ENCODE data around the gene SSBP2. TPM values are rescaled to one million over a fixed set of nuclear protein-coding genes. Genes with fewer than 3 reads are reported as not detected.

SSBP2 gene
- total and polyA plus RNA-seq, 2 donors (not counting 3 experiments of a cell fraction or from before 2014, with no cell fraction given): 9.6 to 11.5 TPM

DNA sequence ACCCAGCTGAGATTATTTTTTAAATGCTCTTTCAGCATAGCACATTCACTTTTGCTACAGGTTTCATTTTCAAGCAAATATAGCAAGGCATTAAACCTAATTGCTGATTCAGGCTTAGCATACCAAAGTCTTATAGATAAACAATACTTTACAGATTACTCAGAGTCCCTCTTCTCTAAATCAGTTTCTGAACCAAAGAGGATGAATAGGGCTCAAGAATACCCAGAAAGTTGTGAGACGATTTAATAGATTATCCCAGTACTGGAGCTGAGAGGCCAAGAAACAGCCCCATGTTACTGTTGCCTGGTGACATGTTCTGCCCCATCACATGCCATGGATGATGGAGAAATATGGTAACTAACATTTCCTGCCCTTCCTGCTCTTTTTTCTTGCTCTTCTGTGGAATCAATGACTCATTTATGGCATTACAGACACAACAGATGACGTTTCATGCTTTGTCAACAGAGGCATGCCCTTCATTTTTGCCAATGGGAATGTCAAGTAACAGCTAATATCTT lies 18.1 kb upstream of the SSBP2 start:
- DNase-seq (ENCODE audit: low read depth, low spot score) (peak; percentile 94), FAIRE-seq (peak; percentile 92)
- ChIA-PET POLR2A (no interaction called here), CTCF (interaction anchor here (0.9 to 1.8 kb wide), 4 partner anchors 10 to 22 kb away, joined by 3 to 5 read pairs (median 3); no protein-coding TSS in a partner anchor)
- Histone ChIP-seq H4K20me1 (replicated peaks; ENCODE audit: control insufficient read depth, extremely low read depth, insufficient read depth, low read length) (no peaks in the 10 kb centered on the region), H3K9ac (replicated peaks; ENCODE audit: extremely low read depth, insufficient read depth, low read length) (no peak overlapping the region), H2AFZ (ENCODE audit: low read depth, low read length) (peak overlapping the region; percentile 15), H3K4me2 (ENCODE audit: insufficient read depth, low read length) (no peak overlapping the region), H3K79me2 (ENCODE audit: control insufficient read depth, insufficient read depth, low read length) (no peaks in the 10 kb centered on the region), H3K9me3 (replicated peaks; ENCODE audit: control insufficient read depth, insufficient read depth, low read length) (no peaks in the 10 kb centered on the region), H3K27me3 (ENCODE audit: control insufficient read depth in 2 of 2, insufficient read depth in 2 of 2, low read length in 2 of 2) (no peaks in the 10 kb centered on the region), H3K4me1 (ENCODE audit: control insufficient read depth, extremely low read depth, insufficient read depth, low read length) (peaks cover 10% of the 10 kb centered on the region), H3K9me1 (replicated peaks; ENCODE audit: control insufficient read depth, extremely low read depth, insufficient read depth, low read length) (no peaks in the 10 kb centered on the region), H3K4me3 (replicated peaks in 1 of 3; ENCODE audit: insufficient read depth in 1 of 3, low read depth in 1 of 3, low read length in 3 of 3) (no peak overlapping the region), H3K27ac (ENCODE audit: insufficient read depth, low read depth, low read length) (peak overlapping the region; percentile 67), H3K36me3 (ENCODE audit: control insufficient read depth in 2 of 2, extremely low read depth in 1 of 2, insufficient read depth in 2 of 2, low read length in 2 of 2) (no peaks in the 10 kb centered on the region)
- dilution Hi-C loops (cut with MboI; ENCODE audit: extremely low pct_ligation_motif_present, low sequenced_read_pairs): no loop called here
- TF ChIP-seq FOS (IDR thresholded peaks at IDR 0.05; ENCODE audit: borderline replicate concordance, insufficient read depth, low read length) (peak; percentile 92), POLR2AphosphoS5 (IDR thresholded peaks at IDR 0.05; ENCODE audit: insufficient read depth, low read depth, low read length) (peak; percentile 51), POLR2A (IDR thresholded peaks at IDR 0.05; ENCODE audit: low read depth, low read length) (no peak), JUN (IDR thresholded peaks at IDR 0.05; ENCODE audit: borderline replicate concordance, insufficient read depth, insufficient read length, low read depth) (peak; percentile 98)
- intact Hi-C loops (cut with micrococcal nuclease): loop anchor here (1.0 kb wide), 2 partner anchors 10 to 216 kb away; no protein-coding TSS in a partner anchor
- BruUV-seq (replicated peaks): no TSS peak

DNA sequence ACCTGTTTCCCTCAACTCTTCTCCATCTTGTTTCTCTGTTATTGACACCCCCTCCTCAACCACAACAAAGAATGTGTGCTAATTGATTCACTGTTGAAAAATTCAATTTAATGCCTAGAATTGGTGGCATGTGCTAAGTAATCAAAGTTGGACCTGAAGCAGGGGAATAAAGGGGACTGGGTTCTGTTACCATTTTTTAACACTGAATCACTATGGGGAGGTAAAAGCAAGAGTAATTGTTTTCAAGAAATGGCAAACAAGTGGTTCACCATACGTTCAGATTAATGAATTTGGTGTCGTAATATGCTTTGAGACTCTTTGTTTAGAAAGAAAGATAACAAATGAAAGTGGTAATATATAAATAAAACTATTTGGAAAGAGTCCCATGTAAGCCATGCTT lies 17.0 kb upstream of the SSBP2 start:
- ChIA-PET CTCF (no interaction called here), POLR2A (no interaction called here)
- no peaks in the 10 kb centered on the region for H3K9me1 ChIP-seq (replicated peaks; ENCODE audit: control insufficient read depth, extremely low read depth, insufficient read depth, low read length)
- H2AFZ ChIP-seq (ENCODE audit: low read depth, low read length): no peak overlapping the region
- intact Hi-C loops (cut with micrococcal nuclease): no loop called here
- peaks cover 10% of the 10 kb centered on the region for H3K4me1 ChIP-seq (ENCODE audit: control insufficient read depth, extremely low read depth, insufficient read depth, low read length)
- no peaks in the 10 kb centered on the region for H3K36me3 ChIP-seq (ENCODE audit: control insufficient read depth in 2 of 2, extremely low read depth in 1 of 2, insufficient read depth in 2 of 2, low read length in 2 of 2)
- TF ChIP-seq FOS (IDR thresholded peaks at IDR 0.05; ENCODE audit: borderline replicate concordance, insufficient read depth, low read length): no peak
- TF ChIP-seq POLR2A (IDR thresholded peaks at IDR 0.05; ENCODE audit: low read depth, low read length): no peak
- no peak for TF ChIP-seq EZH2 (IDR thresholded peaks at IDR 0.05; ENCODE audit: borderline replicate concordance, low read depth, low read length, severe bottlenecking)
- TF ChIP-seq POLR2AphosphoS5 (IDR thresholded peaks at IDR 0.05; ENCODE audit: insufficient read depth, low read depth, low read length): no peak
- no peak for TF ChIP-seq MYC (IDR thresholded peaks at IDR 0.05; ENCODE audit: low read depth, low read length)
- no peak for TF ChIP-seq GATA2 (IDR thresholded peaks at IDR 0.05; ENCODE audit: insufficient read depth, insufficient read length, low read depth, low read length)
- TF ChIP-seq JUN (IDR thresholded peaks at IDR 0.05; ENCODE audit: borderline replicate concordance, insufficient read depth, insufficient read length, low read depth): no peak
- TF ChIP-seq, protein P1, sequence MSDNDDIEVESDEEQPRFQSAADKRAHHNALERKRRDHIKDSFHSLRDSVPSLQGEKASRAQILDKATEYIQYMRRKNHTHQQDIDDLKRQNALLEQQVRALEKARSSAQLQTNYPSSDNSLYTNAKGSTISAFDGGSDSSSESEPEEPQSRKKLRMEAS (IDR thresholded peaks at IDR 0.05; ENCODE audit: insufficient read depth, insufficient read length): no peak
- TF ChIP-seq, protein P2, sequence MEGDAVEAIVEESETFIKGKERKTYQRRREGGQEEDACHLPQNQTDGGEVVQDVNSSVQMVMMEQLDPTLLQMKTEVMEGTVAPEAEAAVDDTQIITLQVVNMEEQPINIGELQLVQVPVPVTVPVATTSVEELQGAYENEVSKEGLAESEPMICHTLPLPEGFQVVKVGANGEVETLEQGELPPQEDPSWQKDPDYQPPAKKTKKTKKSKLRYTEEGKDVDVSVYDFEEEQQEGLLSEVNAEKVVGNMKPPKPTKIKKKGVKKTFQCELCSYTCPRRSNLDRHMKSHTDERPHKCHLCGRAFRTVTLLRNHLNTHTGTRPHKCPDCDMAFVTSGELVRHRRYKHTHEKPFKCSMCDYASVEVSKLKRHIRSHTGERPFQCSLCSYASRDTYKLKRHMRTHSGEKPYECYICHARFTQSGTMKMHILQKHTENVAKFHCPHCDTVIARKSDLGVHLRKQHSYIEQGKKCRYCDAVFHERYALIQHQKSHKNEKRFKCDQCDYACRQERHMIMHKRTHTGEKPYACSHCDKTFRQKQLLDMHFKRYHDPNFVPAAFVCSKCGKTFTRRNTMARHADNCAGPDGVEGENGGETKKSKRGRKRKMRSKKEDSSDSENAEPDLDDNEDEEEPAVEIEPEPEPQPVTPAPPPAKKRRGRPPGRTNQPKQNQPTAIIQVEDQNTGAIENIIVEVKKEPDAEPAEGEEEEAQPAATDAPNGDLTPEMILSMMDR (IDR thresholded peaks at IDR 0.05; ENCODE audit: extremely low read depth in 1 of 2, insufficient read depth in 1 of 2, low read depth in 1 of 2, low read length in 2 of 2): no peak
- dilution Hi-C loops (cut with MboI; ENCODE audit: extremely low pct_ligation_motif_present, low sequenced_read_pairs): no loop called here
- no peak overlapping the region for H3K4me2 ChIP-seq (ENCODE audit: insufficient read depth, low read length)
- H3K79me2 ChIP-seq (ENCODE audit: control insufficient read depth, insufficient read depth, low read length): no peaks in the 10 kb centered on the region
- no peak overlapping the region for H3K27ac ChIP-seq (ENCODE audit: insufficient read depth, low read depth, low read length)
- H3K9ac ChIP-seq (replicated peaks; ENCODE audit: extremely low read depth, insufficient read depth, low read length): no peak overlapping the region
- DNase-seq (ENCODE audit: low read depth, low spot score): no peak
- H4K20me1 ChIP-seq (replicated peaks; ENCODE audit: control insufficient read depth, extremely low read depth, insufficient read depth, low read length): no peaks in the 10 kb centered on the region
- no TSS peak for BruUV-seq (replicated peaks)
- FAIRE-seq: no peak
- H3K27me3 ChIP-seq (ENCODE audit: control insufficient read depth in 2 of 2, insufficient read depth in 2 of 2, low read length in 2 of 2): no peaks in the 10 kb centered on the region
- no peak overlapping the region for H3K4me3 ChIP-seq (replicated peaks in 1 of 3; ENCODE audit: insufficient read depth in 1 of 3, low read depth in 1 of 3, low read length in 3 of 3)
- no peaks in the 10 kb centered on the region for H3K9me3 ChIP-seq (replicated peaks; ENCODE audit: control insufficient read depth, insufficient read depth, low read length)
